ENCODE results near the gene DDX20.

Gene DDX20

DNA sequence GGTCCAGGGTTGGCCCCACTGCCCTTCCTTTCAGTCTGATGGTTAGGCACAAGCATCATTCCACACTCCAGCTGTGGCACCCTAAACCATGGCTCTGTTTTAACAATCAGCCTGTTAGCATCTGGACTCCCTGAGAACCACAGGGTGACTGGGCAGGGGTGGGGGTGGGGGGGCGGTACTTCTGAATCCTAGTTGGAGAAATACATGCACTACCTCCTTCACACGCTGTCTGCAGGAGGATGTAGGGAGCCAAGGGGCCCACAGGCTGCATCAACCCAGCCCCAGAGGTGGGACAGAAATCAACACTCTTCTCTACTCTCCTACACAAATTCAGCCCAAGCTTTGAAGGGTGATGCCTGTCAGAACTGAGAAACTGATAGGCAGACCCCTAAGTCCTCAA lies 23.8 kb downstream of the DDX20 start:
- DNase-seq (ENCODE audit: low spot score) (no peak), ATAC-seq (ENCODE audit: low read depth) (no peak)
- H3K27ac ChIP-seq (ENCODE audit: poor library complexity, severe bottlenecking) = no peak overlapping the region
- no peaks in the 10 kb centered on the region for H3K27me3 ChIP-seq (ENCODE audit: insufficient read depth, poor library complexity, severe bottlenecking)
- TF ChIP-seq, protein P1, sequence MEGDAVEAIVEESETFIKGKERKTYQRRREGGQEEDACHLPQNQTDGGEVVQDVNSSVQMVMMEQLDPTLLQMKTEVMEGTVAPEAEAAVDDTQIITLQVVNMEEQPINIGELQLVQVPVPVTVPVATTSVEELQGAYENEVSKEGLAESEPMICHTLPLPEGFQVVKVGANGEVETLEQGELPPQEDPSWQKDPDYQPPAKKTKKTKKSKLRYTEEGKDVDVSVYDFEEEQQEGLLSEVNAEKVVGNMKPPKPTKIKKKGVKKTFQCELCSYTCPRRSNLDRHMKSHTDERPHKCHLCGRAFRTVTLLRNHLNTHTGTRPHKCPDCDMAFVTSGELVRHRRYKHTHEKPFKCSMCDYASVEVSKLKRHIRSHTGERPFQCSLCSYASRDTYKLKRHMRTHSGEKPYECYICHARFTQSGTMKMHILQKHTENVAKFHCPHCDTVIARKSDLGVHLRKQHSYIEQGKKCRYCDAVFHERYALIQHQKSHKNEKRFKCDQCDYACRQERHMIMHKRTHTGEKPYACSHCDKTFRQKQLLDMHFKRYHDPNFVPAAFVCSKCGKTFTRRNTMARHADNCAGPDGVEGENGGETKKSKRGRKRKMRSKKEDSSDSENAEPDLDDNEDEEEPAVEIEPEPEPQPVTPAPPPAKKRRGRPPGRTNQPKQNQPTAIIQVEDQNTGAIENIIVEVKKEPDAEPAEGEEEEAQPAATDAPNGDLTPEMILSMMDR (IDR thresholded peaks at IDR 0.05; ENCODE audit: poor library complexity, severe bottlenecking) = no peak
- H3K36me3 ChIP-seq (ENCODE audit: low read depth) = no peaks in the 10 kb centered on the region
- no peaks in the 10 kb centered on the region for H3K4me1 ChIP-seq (ENCODE audit: insufficient read depth, poor library complexity, severe bottlenecking)
- H3K9me3 ChIP-seq (ENCODE audit: severe bottlenecking) = no peaks in the 10 kb centered on the region
- H3K4me3 ChIP-seq (ENCODE audit: severe bottlenecking) = no peak overlapping the region

DNA sequence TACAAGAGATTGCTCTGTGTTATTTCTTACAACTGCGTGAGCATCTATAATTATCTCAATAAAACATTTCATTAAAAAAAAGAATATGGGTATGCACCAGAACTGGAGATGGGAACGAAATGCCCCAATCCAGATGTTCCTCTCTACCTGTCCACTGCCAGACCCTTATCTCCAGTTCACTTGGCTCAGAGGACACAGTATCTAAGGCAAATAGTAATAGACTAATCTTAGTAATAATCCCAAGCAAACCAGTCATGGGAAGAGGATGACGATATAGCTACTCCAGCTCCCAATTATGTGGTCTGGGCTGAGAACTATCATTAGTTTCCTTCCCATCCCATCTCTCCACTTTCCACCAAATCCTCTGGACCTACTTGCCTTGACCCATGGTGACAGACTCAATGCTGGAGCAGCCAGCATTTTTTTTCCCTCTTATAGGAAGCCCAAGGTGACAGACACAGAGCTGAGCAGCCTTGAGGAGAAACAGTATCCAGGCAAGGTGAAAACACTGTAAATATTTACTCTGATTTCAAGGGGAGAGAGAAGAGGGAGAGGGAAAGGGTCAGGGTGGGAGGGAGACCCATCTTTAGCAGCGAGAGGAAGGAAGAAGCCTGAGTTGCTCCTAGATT lies 28.7 kb downstream of the DDX20 start:
- Histone ChIP-seq H3K9me3 (ENCODE audit: severe bottlenecking) (no peaks in the 10 kb centered on the region), H3K27ac (ENCODE audit: poor library complexity, severe bottlenecking) (no peak overlapping the region), H3K4me1 (ENCODE audit: insufficient read depth, poor library complexity, severe bottlenecking) (no peaks in the 10 kb centered on the region), H3K4me3 (ENCODE audit: severe bottlenecking) (no peak overlapping the region), H3K36me3 (ENCODE audit: low read depth) (no peaks in the 10 kb centered on the region), H3K27me3 (ENCODE audit: insufficient read depth, poor library complexity, severe bottlenecking) (no peaks in the 10 kb centered on the region)
- DNase-seq (ENCODE audit: low spot score) (no peak), ATAC-seq (ENCODE audit: low read depth) (no peak)
- TF ChIP-seq, protein P1 (IDR thresholded peaks at IDR 0.05; ENCODE audit: poor library complexity, severe bottlenecking) = no peak

DNA sequence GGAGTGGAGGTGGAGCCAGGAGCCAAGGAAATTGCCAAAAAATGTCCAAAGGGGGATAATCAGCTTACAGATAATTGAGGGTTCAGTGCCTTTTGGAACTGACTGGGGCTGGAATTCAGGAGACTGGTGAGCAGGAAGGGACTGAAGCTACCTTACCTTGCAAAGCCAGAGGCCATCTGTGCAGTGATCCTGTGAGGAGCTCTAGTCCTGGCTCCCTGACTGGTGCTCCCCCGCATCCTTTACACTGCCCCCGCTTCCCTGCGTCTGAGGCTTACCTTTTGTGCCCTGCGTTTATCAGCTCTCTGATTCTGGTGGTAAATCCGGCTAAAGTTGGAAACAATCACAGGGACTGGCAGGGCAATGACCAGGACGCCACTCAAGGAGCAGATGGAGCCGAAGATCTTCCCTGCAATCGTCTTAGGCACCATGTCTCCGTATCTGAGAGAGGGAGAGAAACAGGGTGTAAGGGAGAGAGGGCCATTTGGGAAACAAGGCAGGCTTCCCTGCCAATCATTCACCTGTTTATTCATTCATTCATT lies 31.0 kb downstream of the DDX20 start:
- no peak overlapping the region for H3K4me3 ChIP-seq (ENCODE audit: severe bottlenecking)
- no peaks in the 10 kb centered on the region for H3K27me3 ChIP-seq (ENCODE audit: insufficient read depth, poor library complexity, severe bottlenecking)
- TF ChIP-seq, protein P1 (IDR thresholded peaks at IDR 0.05; ENCODE audit: poor library complexity, severe bottlenecking) = no peak
- ATAC-seq (ENCODE audit: low read depth) = no peak
- H3K4me1 ChIP-seq (ENCODE audit: insufficient read depth, poor library complexity, severe bottlenecking) = no peaks in the 10 kb centered on the region
- no peaks in the 10 kb centered on the region for H3K36me3 ChIP-seq (ENCODE audit: low read depth)
- no peak overlapping the region for H3K27ac ChIP-seq (ENCODE audit: poor library complexity, severe bottlenecking)
- no peak for DNase-seq (ENCODE audit: low spot score)
- no peaks in the 10 kb centered on the region for H3K9me3 ChIP-seq (ENCODE audit: severe bottlenecking)

DNA sequence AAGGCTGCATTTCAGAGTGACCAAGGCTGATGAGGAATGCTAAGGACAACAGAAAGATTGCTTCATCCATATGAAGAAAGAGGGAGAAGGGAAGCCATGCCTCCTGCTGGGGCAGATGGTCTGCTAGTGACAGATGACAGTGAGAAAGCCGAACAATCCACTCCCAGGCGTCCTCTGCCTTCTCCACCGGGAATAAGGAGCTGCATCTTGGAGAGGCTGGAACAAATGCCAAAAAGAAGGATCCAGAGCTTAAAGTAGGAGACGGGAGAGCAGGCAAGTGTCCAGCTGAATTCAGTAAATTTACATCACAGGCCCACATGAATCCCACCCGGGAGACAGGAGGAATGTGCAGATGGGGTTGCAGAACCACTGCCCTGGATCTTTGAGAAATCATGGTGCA lies 33.4 kb downstream of the DDX20 start:
- H3K36me3 ChIP-seq (ENCODE audit: low read depth) = no peaks in the 10 kb centered on the region
- no peak for ATAC-seq (ENCODE audit: low read depth)
- no peaks in the 10 kb centered on the region for H3K4me1 ChIP-seq (ENCODE audit: insufficient read depth, poor library complexity, severe bottlenecking)
- no peak overlapping the region for H3K27ac ChIP-seq (ENCODE audit: poor library complexity, severe bottlenecking)
- H3K9me3 ChIP-seq (ENCODE audit: severe bottlenecking) = no peaks in the 10 kb centered on the region
- no peak overlapping the region for H3K4me3 ChIP-seq (ENCODE audit: severe bottlenecking)
- H3K27me3 ChIP-seq (ENCODE audit: insufficient read depth, poor library complexity, severe bottlenecking) = no peaks in the 10 kb centered on the region
- TF ChIP-seq, protein P1 (IDR thresholded peaks at IDR 0.05; ENCODE audit: poor library complexity, severe bottlenecking) = no peak
- DNase-seq (ENCODE audit: low spot score) = no peak

DNA sequence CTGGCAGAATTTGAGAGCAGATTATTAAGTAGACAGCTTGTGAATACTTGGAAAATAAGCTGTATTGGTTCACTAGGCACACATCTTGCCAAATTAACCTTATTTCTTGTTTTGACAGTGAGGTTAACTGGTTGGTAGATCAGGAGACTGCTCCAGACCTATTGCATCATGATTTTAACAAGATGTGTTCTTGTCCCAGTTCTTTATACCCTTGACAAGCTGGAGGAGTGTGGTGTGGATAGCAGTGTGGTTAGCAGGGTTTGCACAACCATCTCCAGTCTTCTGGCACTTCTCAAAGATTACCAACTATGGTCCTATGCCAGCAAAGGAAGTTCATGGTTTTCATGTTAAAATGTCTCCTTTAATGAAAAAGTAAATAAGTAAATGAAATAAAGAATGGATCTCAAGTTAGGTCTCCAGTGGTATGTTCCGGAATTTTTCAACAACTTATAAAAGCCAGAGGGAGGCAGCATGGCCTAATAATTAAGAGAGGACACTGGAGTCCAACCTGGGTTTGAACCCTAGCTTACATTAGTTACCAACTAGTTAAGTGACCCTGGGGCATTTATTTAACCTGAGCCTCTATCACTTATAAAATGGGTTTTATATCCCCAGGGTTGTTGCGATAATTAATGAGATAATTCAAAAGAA lies 34.1 kb downstream of the DDX20 start:
- Histone ChIP-seq H3K4me3 (ENCODE audit: severe bottlenecking) (no peak overlapping the region), H3K27ac (ENCODE audit: poor library complexity, severe bottlenecking) (no peak overlapping the region), H3K4me1 (ENCODE audit: insufficient read depth, poor library complexity, severe bottlenecking) (no peaks in the 10 kb centered on the region), H3K9me3 (ENCODE audit: severe bottlenecking) (no peaks in the 10 kb centered on the region), H3K27me3 (ENCODE audit: insufficient read depth, poor library complexity, severe bottlenecking) (no peaks in the 10 kb centered on the region), H3K36me3 (ENCODE audit: low read depth) (no peaks in the 10 kb centered on the region)
- TF ChIP-seq, protein P1 (IDR thresholded peaks at IDR 0.05; ENCODE audit: poor library complexity, severe bottlenecking) = no peak
- no peak for ATAC-seq (ENCODE audit: low read depth)
- DNase-seq (ENCODE audit: low spot score) = no peak

Measured in RWPE2 (cell line).